Neuronal stem cell (in vitro differentiated cells): ENCODE results near the gene TMEM158. TPM values are rescaled to one million over a fixed set of nuclear protein-coding genes. Genes with fewer than 3 reads are reported as not detected.

ENCODE experiments used
- small RNA-seq: library from polyadenylated mRNA; stranded (forward); fragments of <200 nt; extraction: miRNeasy Mini kit (QIAGEN cat#:217004); gene quantifications from one replicate; pipeline ENCODE3, GENCODE V24; 2013; ENCODE audit not compliant: insufficient read depth

Gene TMEM158

Small RNA genes lying within 50 kb of the gene (small RNA-seq; reads per million reads assigned to genes)
- gene RF00012, result not detected
